HAP-1 (cell line): ENCODE measurements around the gene MRPL18.
"Not testable (repeated sequence)": the region's sequence is repeated elsewhere in the genome, so short reads cannot be mapped to it uniquely, and the experiment has no call there.

Experiments used
- DNase-seq, 2 experiments: peaks; one replicate each; pipeline ENCODE4 v3.0.0-alpha.2; 2016 to 2020; ENCODE audit warnings: low spot score in 2 of 2
- H3K27me3 ChIP-seq: fragments of 250-450 bp; sonication (Bioruptor Pico); 2 replicates; pipeline ENCODE4 v1.5.1; 2020; ENCODE audit warnings: low read depth, mild to moderate bottlenecking, moderate library complexity
- H3K36me3 ChIP-seq: fragments of 250-450 bp; sonication (Bioruptor Pico); replicated peaks from 2 replicates; pipeline ENCODE4 v1.5.1; 2020; ENCODE audit warnings: mild to moderate bottlenecking
- H3K4me1 ChIP-seq: fragments of 250-450 bp; sonication (Bioruptor Pico); 2 replicates; pipeline ENCODE4 v1.5.1; 2020; ENCODE audit warnings: mild to moderate bottlenecking
- H3K4me3 ChIP-seq: fragments of 250-450 bp; sonication (Bioruptor Pico); 2 replicates; pipeline ENCODE4 v1.5.1; 2020; ENCODE audit warnings: mild to moderate bottlenecking, moderate library complexity
- H3K9me3 ChIP-seq: fragments of 250-450 bp; sonication (Bioruptor Pico); 2 replicates; pipeline ENCODE4 v1.5.1; 2020; ENCODE audit warnings: mild to moderate bottlenecking, moderate library complexity
- in situ Hi-C: fragments of 300-500 bp; cut with MboI; formaldehyde crosslinking; loops from 3 replicates; pipeline ENCODE4 v1.14.3; 2020; ENCODE audit warnings: low sequenced_read_pairs, inconsistent platforms, mixed read lengths

Gene MRPL18

DNA sequence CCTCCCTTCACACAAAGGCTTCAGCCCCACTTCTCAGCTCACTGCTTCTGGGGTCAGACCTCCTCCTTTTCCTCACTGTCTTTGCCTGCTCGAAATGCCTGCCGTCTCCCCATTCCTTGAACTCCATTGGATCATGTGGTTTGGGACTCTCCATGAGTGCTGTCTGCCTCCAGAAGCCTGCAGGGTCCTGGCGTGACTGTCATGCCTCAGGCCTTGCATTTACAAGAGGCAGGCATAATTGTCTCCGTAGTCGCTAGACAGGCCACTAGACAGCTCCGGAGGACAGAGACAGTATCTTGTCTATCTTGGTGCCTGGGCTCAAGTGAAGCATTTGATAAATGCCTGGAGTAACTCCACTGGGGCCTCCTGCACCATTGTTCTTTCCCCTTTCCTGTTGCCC, 25.1 kb downstream of the MRPL18 start:
- in situ Hi-C loops: no loop called here

DNA sequence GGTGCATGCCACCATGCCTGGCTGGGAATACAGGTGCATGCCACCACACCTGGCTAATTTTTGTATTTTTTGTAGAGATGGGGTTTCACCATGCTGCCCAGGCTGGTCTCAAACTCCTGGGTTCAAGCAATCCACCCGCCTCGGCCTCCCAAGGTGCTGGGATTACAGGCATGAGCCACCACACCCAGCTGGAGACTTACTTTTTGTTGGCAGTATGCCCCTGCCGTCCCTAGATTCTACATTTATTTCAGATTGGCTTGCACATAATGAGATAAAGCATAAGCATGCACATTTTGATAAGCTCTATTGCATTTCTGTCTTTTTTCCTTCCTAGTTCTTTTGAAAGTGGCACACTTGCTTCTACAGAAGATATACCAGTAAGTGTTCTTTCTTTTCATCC, 26.5 kb downstream of the MRPL18 start:
- in situ Hi-C loops, H3K9me3 ChIP-seq, H3K4me1 ChIP-seq, DNase-seq, H3K4me3 ChIP-seq, H3K36me3 ChIP-seq, H3K27me3 ChIP-seq: not testable (repeated sequence)

More for the DNA sequence above, 25.1 kb downstream of the MRPL18 start:
- no peaks in the 10 kb centered on the region for H3K27me3 ChIP-seq
- no peak for DNase-seq
- H3K4me3 ChIP-seq: no peak overlapping the region
- H3K4me1 ChIP-seq: no peaks in the 10 kb centered on the region
- no peaks in the 10 kb centered on the region for H3K9me3 ChIP-seq
- H3K36me3 ChIP-seq: no peaks in the 10 kb centered on the region

DNA sequence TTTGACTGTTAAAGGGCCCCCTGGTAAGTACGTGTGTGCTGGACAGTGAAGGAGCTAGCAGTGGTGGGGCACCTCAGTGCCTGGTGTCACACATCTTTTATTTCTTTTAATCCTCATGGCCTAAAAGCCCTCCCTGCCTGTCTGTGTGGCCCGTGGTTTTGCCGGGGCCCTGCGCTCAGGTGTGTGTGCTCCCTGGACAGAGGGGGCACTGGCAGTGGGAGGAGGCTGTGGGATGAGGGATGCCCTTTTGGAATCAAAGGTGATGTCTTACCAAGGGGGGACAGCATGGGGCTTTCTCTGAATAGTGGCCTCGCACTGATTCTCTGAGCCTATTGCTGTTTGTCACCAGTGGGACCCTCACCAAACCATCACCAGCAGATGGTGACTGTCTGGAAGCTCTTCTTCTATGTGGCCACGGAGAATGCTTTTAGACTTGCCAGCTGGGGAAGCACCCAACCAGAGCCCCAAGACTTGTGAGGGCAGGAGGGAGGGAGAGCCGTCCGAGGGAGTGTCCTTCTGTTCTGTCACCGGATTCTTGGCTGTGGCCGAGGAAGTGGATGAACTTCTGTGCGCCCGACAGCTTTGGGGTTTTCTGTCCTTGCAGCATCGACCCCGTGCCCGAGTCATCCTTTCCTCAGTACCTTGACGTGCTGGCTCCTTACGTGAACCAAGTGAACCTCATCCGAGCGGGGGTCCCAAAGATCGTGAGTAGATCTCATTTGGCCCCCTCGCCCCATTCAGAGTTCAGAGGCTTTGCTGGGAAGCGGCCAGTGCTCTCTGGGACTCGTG, 27.9 kb downstream of the MRPL18 start:
- H3K27me3 ChIP-seq: no peaks in the 10 kb centered on the region
- no peaks in the 10 kb centered on the region for H3K36me3 ChIP-seq
- H3K4me3 ChIP-seq: no peak overlapping the region
- in situ Hi-C loops: no loop called here
- no peaks in the 10 kb centered on the region for H3K4me1 ChIP-seq
- no peaks in the 10 kb centered on the region for H3K9me3 ChIP-seq
- no peak for DNase-seq

DNA sequence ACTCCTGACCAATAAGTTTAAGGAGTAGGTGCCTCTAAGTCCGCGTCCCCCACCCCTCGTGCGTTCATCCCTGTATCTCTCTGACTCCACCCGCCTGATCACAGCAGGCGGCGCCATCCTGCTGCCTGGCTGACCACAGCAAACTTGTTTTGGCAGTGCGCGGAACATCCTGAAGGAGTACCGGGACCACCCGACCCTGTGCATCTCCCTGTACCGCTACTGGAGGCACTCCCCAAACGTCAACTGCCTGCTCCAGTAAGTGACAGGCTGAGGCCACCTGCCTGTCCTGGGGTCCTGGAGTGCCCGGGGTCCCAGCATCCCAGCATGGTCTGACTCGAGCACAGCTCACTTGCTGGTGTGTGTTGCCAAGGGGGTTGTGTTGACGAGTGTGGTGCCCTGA, 28.8 kb downstream of the MRPL18 start:
- no peaks in the 10 kb centered on the region for H3K4me1 ChIP-seq
- in situ Hi-C loops: no loop called here
- no peaks in the 10 kb centered on the region for H3K36me3 ChIP-seq

DNA sequence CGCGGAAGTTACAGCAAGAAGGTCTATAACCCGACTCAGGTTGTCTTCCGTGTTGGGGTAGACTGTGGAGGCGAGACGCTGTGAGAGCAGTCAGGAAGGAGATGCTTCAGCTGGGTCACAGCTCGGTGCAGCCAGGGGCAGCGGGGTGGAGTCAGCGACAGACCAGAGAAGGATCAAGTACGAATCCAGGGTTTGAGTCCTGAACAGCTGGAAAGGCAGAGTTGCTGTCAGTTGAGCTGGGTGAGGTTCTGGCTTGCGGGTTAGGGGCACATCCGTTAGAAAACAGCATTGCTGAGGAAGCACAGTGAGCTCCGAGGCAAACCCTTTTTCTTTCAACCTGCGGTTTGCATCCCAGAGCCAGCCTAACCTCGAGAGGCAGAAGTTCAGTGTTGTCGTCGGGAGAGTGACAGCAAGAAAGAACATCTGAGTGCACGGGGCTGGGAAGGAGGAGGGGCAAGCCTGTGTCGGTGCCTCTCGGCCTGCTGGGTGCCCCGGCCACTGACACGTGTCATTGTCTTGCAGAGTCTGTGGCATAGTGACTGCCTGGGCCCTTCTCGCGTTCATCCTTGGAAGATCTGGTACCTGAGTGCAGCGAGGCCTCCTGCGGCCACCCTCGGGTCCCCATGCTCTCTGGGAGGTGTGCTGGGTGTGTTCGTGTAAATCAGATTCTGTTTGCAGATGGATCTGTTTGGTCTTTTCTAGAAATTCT, 29.8 kb downstream of the MRPL18 start:
- H3K4me3 ChIP-seq: no peak overlapping the region
- in situ Hi-C loops: no loop called here
- H3K9me3 ChIP-seq: no peaks in the 10 kb centered on the region
- H3K36me3 ChIP-seq: no peaks in the 10 kb centered on the region
- no peaks in the 10 kb centered on the region for H3K4me1 ChIP-seq
- H3K27me3 ChIP-seq: no peaks in the 10 kb centered on the region
- DNase-seq: no peak

More for the DNA sequence above, 28.8 kb downstream of the MRPL18 start:
- no peak for DNase-seq
- no peaks in the 10 kb centered on the region for H3K27me3 ChIP-seq
- no peaks in the 10 kb centered on the region for H3K9me3 ChIP-seq
- H3K4me3 ChIP-seq: no peak overlapping the region

DNA sequence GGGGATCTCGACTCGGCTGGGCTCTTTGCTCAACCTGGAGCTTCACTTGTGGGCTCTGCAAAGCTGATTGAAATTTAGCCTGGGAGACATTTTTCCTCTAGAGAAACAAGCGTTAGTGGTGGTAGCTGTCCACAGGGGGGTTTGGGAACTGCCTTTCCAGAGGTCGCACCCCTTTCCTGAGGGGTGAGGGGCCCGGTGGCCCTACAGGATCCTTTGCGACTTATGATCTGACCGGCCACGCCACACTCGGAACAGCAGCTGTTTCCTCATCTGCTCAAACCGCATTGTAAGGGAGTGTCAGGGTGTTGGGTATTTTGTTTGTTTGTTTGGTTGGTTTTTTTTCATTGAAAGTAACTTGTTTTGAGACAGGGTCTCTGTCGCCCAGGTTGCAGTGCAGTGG, 30.9 kb downstream of the MRPL18 start:
- Histone ChIP-seq H3K36me3 (no peaks in the 10 kb centered on the region), H3K4me3 (no peak overlapping the region), H3K4me1 (no peaks in the 10 kb centered on the region), H3K9me3 (no peaks in the 10 kb centered on the region), H3K27me3 (no peaks in the 10 kb centered on the region)
- in situ Hi-C loops: no loop called here
- DNase-seq: no peak

DNA sequence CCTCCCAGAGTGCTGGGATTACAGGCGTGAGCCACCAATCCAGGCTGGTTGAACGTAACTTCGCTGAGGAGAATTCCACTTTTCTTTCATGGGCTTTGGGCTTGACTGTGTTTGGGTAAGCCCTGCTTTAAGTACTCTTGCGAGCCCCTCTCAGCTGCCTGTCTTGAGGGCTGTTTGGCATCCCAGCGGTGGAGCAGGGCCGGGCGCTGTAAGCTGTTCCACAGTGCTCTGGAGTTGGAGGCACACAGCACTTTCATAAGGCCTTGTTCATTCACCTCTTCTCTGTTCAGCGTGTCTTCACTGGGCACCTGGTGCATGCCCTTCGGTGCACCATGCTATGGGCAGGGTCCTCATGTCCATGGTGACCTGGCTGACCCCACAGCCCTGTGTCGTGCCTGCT, 31.5 kb downstream of the MRPL18 start:
- H3K27me3 ChIP-seq: no peaks in the 10 kb centered on the region
- H3K36me3 ChIP-seq: no peaks in the 10 kb centered on the region
- no peak for DNase-seq
- H3K9me3 ChIP-seq: no peaks in the 10 kb centered on the region
- no peaks in the 10 kb centered on the region for H3K4me1 ChIP-seq
- in situ Hi-C loops: no loop called here
- no peak overlapping the region for H3K4me3 ChIP-seq

DNA sequence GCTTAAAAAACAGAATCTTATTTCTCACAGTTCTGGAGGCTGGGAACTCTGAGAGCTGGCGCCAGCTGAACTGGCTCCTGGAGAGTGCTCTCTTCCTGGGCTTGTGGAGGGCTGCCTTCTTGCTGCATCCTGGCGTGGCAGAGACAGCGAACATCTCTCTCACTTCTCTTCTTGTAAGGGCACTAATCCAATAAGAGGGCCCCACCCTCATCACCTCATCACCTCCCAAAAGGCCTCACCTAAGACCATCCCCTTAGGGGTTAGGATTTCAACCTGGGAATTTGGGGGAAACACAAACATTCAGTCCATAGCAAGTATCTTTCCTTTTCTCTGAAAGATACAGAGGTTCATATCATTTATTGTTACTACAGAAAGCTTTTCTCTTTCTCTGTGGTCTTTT, 33.7 kb downstream of the MRPL18 start:
- Histone ChIP-seq H3K4me1 (no peaks in the 10 kb centered on the region), H3K36me3 (no peaks in the 10 kb centered on the region), H3K9me3 (no peaks in the 10 kb centered on the region), H3K4me3 (no peak overlapping the region), H3K27me3 (no peaks in the 10 kb centered on the region)
- in situ Hi-C loops: no loop called here
- DNase-seq: no peak

DNA sequence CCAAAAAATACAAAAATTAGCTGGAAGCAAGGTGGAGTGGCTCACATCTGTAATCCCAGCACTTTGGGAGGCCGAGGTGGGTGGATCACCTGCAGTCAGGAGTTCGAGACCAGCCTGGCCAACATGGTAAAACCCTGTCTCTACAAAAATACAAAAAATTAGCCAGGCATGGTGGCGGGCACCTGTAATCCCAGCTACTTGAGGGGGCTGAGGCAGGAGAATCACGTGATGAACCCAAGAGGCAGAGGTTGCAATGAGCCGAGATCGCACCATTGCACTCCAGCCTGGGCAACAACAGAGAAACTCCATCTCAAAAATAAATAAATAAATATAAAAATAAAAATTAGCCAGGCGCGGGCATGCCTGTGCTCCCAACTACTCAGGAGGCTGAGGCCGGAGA, 34.4 kb downstream of the MRPL18 start:
- H3K4me1 ChIP-seq, H3K27me3 ChIP-seq, H3K9me3 ChIP-seq, H3K4me3 ChIP-seq, DNase-seq, H3K36me3 ChIP-seq, in situ Hi-C loops: not testable (repeated sequence)

DNA sequence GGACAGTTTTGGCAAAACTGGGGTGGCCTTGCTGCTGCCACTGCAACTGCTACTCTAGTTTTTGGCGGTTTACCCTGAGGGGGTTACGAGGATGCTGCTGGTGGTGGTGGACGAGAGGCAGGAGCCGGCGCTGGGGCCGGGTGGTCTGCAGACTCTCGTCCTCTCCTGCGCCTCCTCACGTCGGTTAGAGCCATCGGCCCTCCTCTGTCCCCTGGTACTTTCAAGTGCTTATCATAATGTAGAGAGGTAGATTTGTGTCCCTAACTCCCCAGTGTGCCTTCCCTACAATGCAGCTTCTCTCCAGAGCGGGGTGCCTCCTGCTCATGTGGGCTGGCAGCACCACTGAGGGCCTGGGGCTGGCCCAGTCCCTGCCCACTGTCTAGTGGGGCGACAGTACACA, 35.7 kb downstream of the MRPL18 start:
- in situ Hi-C loops: no loop called here
- H3K4me1 ChIP-seq: peaks cover 3% of the 10 kb centered on the region; the same call in 1 of the 2 replicates
- no peaks in the 10 kb centered on the region for H3K27me3 ChIP-seq
- H3K9me3 ChIP-seq: no peaks in the 10 kb centered on the region
- no peak for DNase-seq
- no peak overlapping the region for H3K4me3 ChIP-seq
- no peaks in the 10 kb centered on the region for H3K36me3 ChIP-seq

DNA sequence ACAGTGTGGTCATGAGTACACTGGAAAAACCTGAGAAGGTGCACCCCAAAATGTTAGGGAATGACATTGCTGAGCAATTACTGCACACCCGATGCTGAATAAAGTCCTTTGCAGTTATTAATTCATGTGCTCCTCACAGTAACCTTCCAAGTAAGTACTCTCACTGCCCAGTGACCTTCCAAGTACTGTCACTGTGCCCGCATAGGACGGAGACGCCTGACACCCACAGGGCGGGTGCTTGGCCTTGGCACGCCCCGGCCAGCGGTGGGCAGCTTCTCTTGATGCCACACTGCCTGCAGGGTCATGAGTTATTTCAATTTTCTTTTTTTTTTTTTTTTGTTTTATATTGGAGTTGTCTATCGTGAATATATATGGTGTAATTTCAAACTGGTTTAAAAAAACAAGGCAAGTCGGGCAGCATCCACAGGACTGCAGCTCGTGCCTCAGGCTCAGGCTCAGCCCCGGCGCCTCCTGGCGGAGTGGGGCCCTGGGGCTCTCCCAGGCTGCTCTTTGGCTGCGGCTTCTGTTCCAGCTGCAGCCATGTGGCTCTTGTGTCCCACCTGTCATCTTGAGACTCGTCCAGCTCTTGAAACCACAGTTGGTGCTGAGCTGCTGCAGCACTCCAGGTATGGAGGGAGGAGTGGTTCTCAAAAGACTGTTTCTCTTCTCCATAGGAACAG, 36.8 kb downstream of the MRPL18 start:
- in situ Hi-C loops: no loop called here
- Histone ChIP-seq H3K9me3 (no peaks in the 10 kb centered on the region), H3K4me3 (no peak overlapping the region), H3K4me1 (peaks cover 3% of the 10 kb centered on the region; the same call in 1 of the 2 replicates), H3K36me3 (no peaks in the 10 kb centered on the region), H3K27me3 (no peaks in the 10 kb centered on the region)
- DNase-seq: no peak

DNA sequence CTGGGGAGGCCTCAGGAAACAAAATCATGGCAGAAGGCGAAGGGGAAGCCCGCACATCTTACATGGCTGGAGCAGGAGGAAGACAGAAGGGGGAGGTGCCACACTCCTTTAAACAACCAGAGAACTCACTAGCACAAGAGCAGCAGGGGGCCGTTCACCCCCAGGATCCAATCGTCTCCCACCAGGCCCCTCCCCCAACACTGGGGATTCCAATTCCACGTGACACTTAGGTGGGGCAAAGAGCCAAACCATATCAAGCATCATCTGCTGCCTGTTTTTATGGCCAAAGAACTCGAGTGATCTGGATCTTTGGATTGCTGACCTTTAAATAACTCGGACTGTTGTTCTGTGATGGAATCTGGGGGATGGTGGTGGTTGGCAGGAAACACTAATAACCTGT, 37.8 kb downstream of the MRPL18 start:
- Histone ChIP-seq H3K4me3 (no peak overlapping the region), H3K9me3 (no peaks in the 10 kb centered on the region), H3K4me1 (peaks cover 3% of the 10 kb centered on the region; the same call in 1 of the 2 replicates), H3K27me3 (no peaks in the 10 kb centered on the region), H3K36me3 (no peaks in the 10 kb centered on the region)
- no peak for DNase-seq
- in situ Hi-C loops: no loop called here

DNA sequence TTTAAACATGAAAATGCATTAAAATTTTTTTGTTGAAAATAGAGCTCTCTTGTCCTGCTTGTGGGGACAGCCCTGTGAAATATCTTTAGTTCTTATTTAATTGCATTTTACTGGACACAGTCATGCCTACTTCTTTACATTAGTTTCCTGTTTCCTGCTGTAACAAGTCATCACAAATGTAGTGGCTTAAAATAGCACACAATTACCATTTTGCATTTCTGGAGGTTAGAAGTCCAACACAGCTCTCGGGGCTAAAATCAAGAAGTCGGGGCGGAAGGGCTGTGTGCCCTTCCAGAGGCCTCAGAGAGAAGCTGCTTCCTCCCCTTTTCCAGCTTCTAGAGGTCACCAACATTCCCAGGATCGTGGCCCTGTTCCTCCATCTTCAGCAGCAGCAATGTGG, 39.3 kb downstream of the MRPL18 start:
- in situ Hi-C loops: no loop called here
- Histone ChIP-seq H3K9me3 (no peaks in the 10 kb centered on the region), H3K4me3 (no peak overlapping the region)

More for the DNA sequence above, 39.3 kb downstream of the MRPL18 start:
- no peaks in the 10 kb centered on the region for H3K27me3 ChIP-seq
- peaks cover 3% of the 10 kb centered on the region; the same call in 1 of the 2 replicates for H3K4me1 ChIP-seq
- H3K36me3 ChIP-seq: no peaks in the 10 kb centered on the region
- DNase-seq: no peak
